GM18868 (cell line): ENCODE results near the gene PARL.

Source experiments
- ATAC-seq: cut with Tn5 transposase; IDR thresholded peaks from one replicate; pipeline ENCODE4 v1.9.1; 2021; ENCODE audit warnings: mild to moderate bottlenecking, moderate library complexity; ENCODE audit not compliant: unreplicated experiment

PARL gene

GRCh38 chr3:183854318-183855035 is 30.2 kb downstream of the PARL start:
- ATAC-seq, result no peak

- ATAC-seq, result no peak
Measured at GRCh38 chr3:183845608-183846288, 38.9 kb downstream of the PARL start.

- ATAC-seq, result no peak
Measured at GRCh38 chr3:183845090-183845489, 39.6 kb downstream of the PARL start.

GRCh38 chr3:183844606-183845005 is 40.1 kb downstream of the PARL start:
- no peak for ATAC-seq

- ATAC-seq, result no peak
Measured at GRCh38 chr3:183839751-183840150, 44.9 kb downstream of the PARL start.

- no peak for ATAC-seq
Measured at GRCh38 chr3:183837894-183838293, 46.8 kb downstream of the PARL start.

GRCh38 chr3:183837390-183837789 is 47.3 kb downstream of the PARL start:
- no peak for ATAC-seq

- ATAC-seq, result no peak
Measured at GRCh38 chr3:183833516-183833915, 51.2 kb downstream of the PARL start.

GRCh38 chr3:183830187-183830586 is 54.5 kb downstream of the PARL start:
- no peak for ATAC-seq

GRCh38 chr3:183829466-183829865 is 55.2 kb downstream of the PARL start:
- no peak for ATAC-seq

- ATAC-seq, result no peak
Measured at GRCh38 chr3:183828538-183828870, 56.2 kb downstream of the PARL start.

GRCh38 chr3:183827809-183828537 is 56.7 kb downstream of the PARL start:
- ATAC-seq, result no peak

- ATAC-seq, result no peak
Measured at GRCh38 chr3:183826448-183827250, 58.0 kb downstream of the PARL start.

- ATAC-seq, result peak; percentile 55
Measured at GRCh38 chr3:183825456-183826161, 59.1 kb downstream of the PARL start, which contains the start of gene MAP6D1. TSS of gene MAP6D1 (minus strand) at chr3:183825577. CDS start at chr3:183825547, 30 bp downstream.

- ATAC-seq, result peak; percentile 37
Measured at GRCh38 chr3:183824761-183825455, 59.8 kb downstream of the PARL start.

- ATAC-seq, result no peak
Measured at GRCh38 chr3:183823963-183824362, 60.7 kb downstream of the PARL start.

GRCh38 chr3:183822631-183823030 is 62.0 kb downstream of the PARL start:
- no peak for ATAC-seq

- no peak for ATAC-seq
Measured at GRCh38 chr3:183819831-183820230, 64.8 kb downstream of the PARL start.

GRCh38 chr3:183818706-183819624 is 65.7 kb downstream of the PARL start:
- no peak for ATAC-seq
